SK-N-MC (cell line): ENCODE measurements around the gene APOF.
"Not testable (repeated sequence)": the region's sequence is repeated elsewhere in the genome, so short reads cannot be mapped to it uniquely, and the experiment has no call there.

Source experiments
- DNase-seq: peaks from one replicate; pipeline ENCODE4 v3.0.0-alpha.2; 2011; ENCODE audit warnings: low read depth, low spot score
- H3K27ac ChIP-seq: fragments of 200-600 bp; sonication (generic); 2 replicates; pipeline ENCODE4 v1.5.1; 2016; ENCODE audit warnings: mixed run types
- H3K36me3 ChIP-seq: fragments of 200-600 bp; sonication (generic); 2 replicates; pipeline ENCODE4 v1.6.1; 2017; ENCODE audit warnings: antibody characterized with exemption, low read length, mixed read lengths; ENCODE audit not compliant: insufficient read depth
- H3K4me3 ChIP-seq: fragments of 200-600 bp; sonication (generic); 2 replicates; pipeline ENCODE4 v1.5.1; 2016
- H3K9ac ChIP-seq: fragments of 200-600 bp; sonication (generic); 2 replicates; pipeline ENCODE4 v1.8.0; 2017; ENCODE audit warnings: mixed run types, mixed read lengths; ENCODE audit not compliant: insufficient read length
- H3K9me3 ChIP-seq: fragments of 200-600 bp; sonication (generic); 2 replicates; pipeline ENCODE4 v1.6.1; 2017; ENCODE audit warnings: low read depth, mild to moderate bottlenecking, antibody characterized with exemption, low read length, moderate library complexity, mixed read lengths
- EZH2 ChIP-seq: fragments of 200-600 bp; sonication (generic); IDR thresholded peaks from one replicate; pipeline ENCODE4 v1.6.1; 2017; ENCODE audit warnings: antibody characterized with exemption
- FOXP2 ChIP-seq: optimal IDR thresholded peaks from 2 replicates; pipeline ENCODE3; 2011; ENCODE audit warnings: mild to moderate bottlenecking, moderate library complexity; ENCODE audit not compliant: insufficient read depth; ENCODE audit errors: extremely low read length, control extremely low read depth
- POLR2AphosphoS5 ChIP-seq: IDR thresholded peaks from 2 replicates; pipeline ENCODE4 v1.6.1; 2012; ENCODE audit warnings: mild to moderate bottlenecking, low read depth, low read length, borderline replicate concordance

Gene APOF, protein sequence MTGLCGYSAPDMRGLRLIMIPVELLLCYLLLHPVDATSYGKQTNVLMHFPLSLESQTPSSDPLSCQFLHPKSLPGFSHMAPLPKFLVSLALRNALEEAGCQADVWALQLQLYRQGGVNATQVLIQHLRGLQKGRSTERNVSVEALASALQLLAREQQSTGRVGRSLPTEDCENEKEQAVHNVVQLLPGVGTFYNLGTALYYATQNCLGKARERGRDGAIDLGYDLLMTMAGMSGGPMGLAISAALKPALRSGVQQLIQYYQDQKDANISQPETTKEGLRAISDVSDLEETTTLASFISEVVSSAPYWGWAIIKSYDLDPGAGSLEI

DNA sequence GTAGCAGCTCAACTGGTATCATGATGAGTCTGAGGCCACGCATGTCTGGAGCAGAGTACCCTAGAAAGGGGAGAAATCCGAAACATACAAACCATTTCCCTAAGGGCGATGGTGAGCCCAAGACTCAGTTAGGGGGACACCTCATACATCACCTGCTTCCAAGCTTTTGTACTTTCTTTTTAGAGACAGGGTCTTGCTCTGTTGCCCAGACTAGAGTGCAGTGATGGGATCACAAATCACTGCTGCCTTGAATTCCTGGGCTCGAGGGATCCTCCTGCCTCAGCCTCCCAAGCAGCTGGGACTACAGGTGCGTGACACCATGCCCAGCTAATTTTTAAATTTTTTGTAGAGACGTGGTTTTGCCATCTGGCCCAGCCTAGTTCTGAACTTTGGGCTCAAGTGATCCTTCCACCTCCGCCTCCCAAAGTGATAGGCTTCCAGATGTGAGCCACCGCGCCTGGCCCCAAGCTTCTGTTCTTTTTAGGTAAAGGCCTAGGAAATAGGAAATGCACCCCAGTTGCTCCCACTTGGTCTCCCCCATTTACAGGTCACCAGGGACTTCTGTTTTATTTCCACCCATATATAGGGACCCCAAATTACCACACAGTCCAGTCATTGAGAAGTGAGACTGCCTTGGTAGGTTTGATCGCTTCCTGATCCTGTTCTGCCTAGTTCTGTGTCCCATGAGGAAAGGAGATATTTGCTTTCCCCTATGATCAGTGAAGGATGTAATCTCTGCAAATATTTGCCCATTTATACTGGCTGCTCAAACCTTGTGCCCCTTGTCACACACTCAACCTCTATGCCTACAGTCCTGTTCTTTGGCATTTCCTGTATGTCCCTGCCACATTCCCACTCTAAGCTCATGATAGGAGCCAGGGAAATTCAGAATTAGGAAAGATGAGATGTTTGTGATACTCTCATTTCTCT is at the start of gene APOF:
TSS of gene APOF (minus strand) at position 728 of the 930 bp plus-strand sequence. CDS start at position 616, 112 bp downstream.
- H3K4me3 ChIP-seq: no peak within 1 kb of the TSS
- DNase-seq: no peak
- no peaks in the 10 kb centered on the region for H3K9me3 ChIP-seq
- H3K27ac ChIP-seq: no peak within 1 kb of the TSS
- H3K36me3 ChIP-seq: no peaks in the 10 kb centered on the region
- no peak within 1 kb of the TSS for H3K9ac ChIP-seq
- TF ChIP-seq FOXP2 (no peak), EZH2 (no peak), POLR2AphosphoS5 (no peak)

DNA sequence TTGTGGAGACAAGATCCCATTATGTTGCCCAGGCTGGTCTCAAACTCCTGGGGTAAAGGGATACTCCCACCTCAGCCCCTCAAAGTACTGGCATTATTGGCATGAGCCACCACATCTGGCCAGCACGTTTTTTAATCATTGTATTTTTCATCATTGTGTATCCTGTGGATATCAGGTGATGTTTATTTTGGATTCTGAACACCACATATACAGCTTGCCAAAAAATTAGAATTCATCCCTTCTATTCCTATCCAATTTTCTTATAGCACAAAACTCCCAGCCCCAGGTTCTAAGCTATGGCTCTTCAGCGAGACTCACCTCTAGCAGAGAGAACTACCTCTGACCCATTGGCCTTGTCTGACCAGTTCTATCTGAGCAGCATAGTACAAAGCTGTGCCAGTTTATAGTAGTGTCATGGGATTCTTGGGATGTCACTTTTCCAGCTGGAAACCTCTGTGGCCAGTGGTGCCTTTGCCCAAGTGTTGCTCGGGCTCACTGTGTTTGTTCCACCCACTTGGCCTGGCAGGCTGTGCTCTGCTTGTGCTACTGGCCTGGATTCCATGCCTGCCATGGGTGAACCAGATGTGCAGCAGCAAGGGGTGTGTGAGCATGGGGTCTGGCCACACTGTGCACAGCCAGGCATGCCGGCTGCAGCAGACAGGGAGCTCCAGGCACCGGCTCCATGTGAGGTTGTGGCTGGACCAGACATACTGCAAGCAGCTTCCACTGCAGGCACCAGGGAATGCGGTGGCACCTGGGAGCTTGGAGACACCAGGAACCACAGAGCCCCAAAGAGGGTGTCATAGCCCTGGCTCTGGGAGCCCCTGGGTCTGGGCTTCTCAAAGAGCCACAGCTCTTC is 49.4 kb upstream of the APOF start:
- no peak overlapping the region for H3K9ac ChIP-seq
- TF ChIP-seq POLR2AphosphoS5 (no peak), FOXP2 (no peak), EZH2 (no peak)
- no peak overlapping the region for H3K27ac ChIP-seq
- peaks cover 6% of the 10 kb centered on the region; the same call in 1 of the 2 replicates for H3K36me3 ChIP-seq
- no peak for DNase-seq
- H3K9me3 ChIP-seq: no peaks in the 10 kb centered on the region
- no peak overlapping the region for H3K4me3 ChIP-seq

DNA sequence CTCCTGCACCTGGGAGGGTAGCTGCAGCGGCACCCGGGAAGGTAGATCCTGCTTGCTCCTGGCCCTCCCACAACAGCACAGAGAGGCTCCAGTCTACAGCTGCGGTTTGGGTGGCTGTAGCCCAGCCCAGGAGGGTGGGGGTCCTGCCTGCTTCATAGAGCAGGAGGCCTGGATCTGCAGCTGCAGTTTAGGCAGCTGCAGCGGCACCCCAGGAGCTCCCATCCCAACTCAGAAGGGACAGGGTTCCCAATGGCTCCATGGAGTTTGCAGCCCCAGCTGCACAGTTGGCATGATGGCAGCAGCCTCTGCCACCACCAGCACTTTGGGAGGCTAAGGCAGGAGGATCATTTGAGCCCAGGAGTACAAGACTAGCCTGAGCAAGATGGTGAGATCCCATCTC is 48.1 kb upstream of the APOF start:
- Histone ChIP-seq H3K9ac (no peak overlapping the region), H3K36me3 (no peaks in the 10 kb centered on the region; the same call in 1 of the 2 replicates), H3K4me3 (no peak overlapping the region), H3K9me3 (no peaks in the 10 kb centered on the region), H3K27ac (no peak overlapping the region)
- TF ChIP-seq POLR2AphosphoS5 (no peak), FOXP2 (no peak), EZH2 (no peak)
- no peak for DNase-seq

DNA sequence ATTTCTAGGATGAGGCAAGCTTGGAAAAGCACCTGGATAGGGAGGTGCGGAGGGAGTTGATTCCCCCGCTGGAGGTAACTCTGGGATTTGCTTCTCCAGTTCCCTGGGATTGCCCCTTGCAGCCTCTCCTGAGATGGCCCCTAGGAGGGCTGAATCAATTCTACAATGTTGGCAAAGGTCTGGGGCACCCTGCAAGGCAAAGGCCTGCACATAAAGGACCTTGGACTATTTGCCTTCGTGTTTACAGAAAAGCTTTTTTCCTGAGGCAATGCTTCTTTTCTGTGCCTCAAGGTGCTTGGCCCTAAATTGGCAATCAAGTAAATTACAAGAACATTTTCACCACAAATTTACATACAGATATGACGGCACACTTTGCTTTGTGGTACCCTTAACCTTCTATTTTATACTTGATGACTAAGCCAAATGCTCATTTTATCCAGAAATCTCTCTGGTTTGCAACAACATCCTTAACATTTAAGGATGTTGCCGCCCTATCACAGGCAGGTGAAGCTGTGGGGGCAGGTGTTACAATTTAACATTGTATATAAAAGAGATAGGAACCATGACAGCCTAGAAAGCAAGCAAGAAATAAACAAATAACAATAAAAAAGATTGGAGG is 46.3 kb upstream of the APOF start:
- no peak overlapping the region for H3K9ac ChIP-seq
- no peak for TF ChIP-seq FOXP2
- H3K9me3 ChIP-seq: no peaks in the 10 kb centered on the region
- no peak overlapping the region for H3K4me3 ChIP-seq
- H3K27ac ChIP-seq: no peak overlapping the region
- H3K36me3 ChIP-seq: no peaks in the 10 kb centered on the region; the same call in 1 of the 2 replicates
- DNase-seq: no peak

DNA sequence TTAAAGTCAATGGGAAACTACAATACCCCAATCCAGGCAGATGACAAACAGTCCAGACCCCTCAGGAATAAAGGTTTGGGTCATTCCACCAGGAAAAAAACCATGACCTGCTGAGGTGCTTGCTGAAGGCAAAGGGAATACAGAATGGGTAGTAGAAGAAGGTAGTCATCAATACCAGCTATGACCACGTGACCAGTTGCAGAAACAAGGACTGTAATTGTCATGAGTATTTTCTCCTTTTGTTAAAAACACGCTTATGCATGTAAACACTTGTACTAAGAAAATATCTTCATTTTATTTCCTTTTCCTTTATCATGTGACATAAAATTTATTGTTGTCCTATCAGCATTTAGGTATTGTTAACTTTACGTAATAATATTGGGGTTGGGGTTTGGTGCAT is 41.6 kb upstream of the APOF start:
- H3K36me3 ChIP-seq, DNase-seq, H3K4me3 ChIP-seq, H3K27ac ChIP-seq, H3K9ac ChIP-seq, H3K9me3 ChIP-seq: not testable (repeated sequence)

DNA sequence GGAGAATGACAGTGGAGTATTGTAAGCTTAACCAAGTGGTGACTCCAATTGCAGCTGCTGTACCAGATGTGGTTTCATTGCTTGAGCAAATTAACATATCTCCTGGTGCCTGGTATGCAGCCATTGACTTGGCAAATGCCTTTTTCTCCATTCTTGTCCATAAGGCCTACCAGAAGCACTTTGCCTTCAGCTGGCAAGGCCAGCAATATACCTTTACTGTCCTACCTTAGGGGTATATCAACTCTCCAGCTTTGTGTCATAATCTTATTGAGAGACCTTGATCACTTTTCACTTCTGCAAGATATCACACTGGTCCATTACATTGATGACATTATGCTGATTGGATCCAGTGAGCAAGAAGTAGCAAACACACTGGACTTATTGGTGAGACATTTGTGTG is 39.0 kb upstream of the APOF start:
- H3K4me3 ChIP-seq, DNase-seq, H3K36me3 ChIP-seq, H3K9me3 ChIP-seq, H3K27ac ChIP-seq, H3K9ac ChIP-seq: not testable (repeated sequence)

DNA sequence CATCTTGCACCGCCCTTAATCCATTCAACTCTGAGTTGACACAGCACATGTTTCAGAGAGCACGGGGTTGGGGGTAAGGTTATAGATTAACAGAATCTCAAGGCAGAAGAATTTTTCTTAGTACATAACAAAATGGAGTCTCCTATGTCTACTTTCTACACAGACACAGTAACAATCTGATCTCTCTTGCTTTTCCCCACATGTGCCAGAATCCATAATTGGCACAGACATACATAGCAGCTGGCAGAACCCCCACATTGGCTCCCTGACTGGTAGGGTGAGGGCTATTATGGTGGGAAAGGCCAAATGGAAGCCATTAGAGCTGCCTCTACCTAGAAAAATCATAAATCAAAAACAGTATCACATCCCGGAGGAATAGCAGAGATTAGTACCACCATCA is 38.5 kb upstream of the APOF start:
- DNase-seq, H3K27ac ChIP-seq: not testable (repeated sequence)

DNA sequence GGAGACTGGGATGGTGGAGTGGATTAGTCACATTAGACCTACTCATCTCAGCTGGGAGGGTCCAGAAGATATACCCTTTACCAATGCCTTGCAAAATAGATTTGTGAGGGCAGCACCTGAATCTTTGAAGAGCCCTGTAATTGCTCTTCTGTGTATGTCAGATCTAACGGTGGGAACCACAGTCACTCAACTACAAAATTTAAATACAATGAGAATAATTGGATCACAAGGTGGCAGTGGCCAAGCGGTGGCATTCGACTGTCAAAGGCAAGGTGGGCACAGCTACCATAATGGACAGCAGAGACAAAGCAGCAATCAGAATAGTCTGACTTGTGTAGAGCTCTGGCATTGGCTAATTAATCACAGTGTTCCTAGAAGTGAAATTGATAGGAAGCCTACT is 36.8 kb upstream of the APOF start:
- not testable (repeated sequence) for DNase-seq, H3K36me3 ChIP-seq, H3K9ac ChIP-seq

More for the DNA sequence above, 38.5 kb upstream of the APOF start:
- H3K4me3 ChIP-seq, H3K36me3 ChIP-seq, H3K9ac ChIP-seq, H3K9me3 ChIP-seq: not testable (repeated sequence)

More for the DNA sequence above, 36.8 kb upstream of the APOF start:
- not testable (repeated sequence) for H3K9me3 ChIP-seq, H3K4me3 ChIP-seq, H3K27ac ChIP-seq
